GM21717 (cell line): ENCODE data around the gene PRKAA1.
"Not testable (repeated sequence)": the region's sequence is repeated elsewhere in the genome, so short reads cannot be mapped to it uniquely, and the experiment has no call there.

Source experiments
- ATAC-seq: cut with Tn5 transposase; IDR thresholded peaks from one replicate; pipeline ENCODE4 v1.9.1; 2021; ENCODE audit warnings: mild to moderate bottlenecking, moderate library complexity; ENCODE audit not compliant: unreplicated experiment

PRKAA1 gene

DNA sequence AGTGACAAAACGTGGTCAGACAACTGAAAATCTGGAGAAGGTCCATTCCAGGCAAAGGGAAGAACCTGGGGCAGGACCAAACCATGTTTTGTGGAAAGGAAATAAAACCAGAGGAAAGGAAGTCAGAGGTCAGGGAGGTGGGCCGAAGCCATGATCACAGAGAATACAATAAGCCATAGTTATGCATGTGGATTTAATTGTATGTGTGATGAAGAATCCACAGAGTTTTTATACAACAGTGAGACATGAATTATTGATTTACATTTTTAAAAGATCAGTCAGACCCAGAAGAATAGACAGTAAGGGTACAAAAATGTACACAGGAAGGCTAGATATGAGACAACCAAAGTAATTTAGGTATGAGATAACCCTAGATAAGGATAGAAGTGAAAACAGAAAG is 63.2 kb downstream of the PRKAA1 start:
- no peak for ATAC-seq

- ATAC-seq, result no peak
These were observed 64.2 kb downstream of the PRKAA1 start for GRCh38 chr5:40733879-40734563.

GRCh38 chr5:40733434-40733833 is 64.7 kb downstream of the PRKAA1 start:
- no peak for ATAC-seq

DNA sequence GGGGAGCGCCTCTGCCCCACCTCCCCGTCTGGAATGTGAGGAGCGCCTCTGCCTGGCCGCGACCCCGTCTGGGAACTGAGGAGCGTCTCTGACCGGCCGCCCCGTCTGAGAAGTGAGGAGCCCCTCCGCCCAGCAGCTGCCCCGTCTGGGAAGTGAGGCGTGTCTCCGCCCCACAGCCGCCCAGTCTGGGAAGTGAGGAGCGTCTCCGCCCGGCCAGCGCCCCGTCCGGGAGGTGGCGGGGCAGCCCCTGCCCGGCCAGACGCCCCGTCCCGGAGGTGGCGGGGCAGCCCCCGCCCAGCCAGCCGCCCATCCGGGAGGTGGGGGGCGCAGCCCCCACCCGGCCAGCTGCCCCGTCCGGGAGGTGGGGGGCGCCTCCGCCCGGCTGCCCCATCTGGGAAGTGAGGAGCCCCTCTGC is 75.7 kb downstream of the PRKAA1 start:
- not testable (repeated sequence) for ATAC-seq

- ATAC-seq, result no peak
These were observed 78.1 kb downstream of the PRKAA1 start for GRCh38 chr5:40720069-40720468.

DNA sequence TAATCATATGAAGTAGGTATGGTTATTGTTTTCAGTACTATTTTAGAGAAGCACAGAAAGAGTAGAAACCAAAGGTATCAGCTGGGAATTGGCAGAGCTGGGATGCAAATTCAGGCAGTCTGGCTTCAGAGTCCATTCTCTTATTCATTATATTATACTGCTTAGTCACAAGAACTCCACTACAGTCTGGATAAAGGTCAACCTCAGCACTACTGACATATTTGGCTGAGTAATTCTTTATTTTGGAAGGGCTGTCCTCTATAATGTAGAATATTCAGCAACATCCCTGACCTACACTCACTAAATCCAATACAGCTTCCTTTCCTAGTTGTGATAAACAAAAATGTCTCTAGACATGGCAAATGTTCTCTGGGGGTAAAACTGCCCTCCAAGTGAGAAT is 80.9 kb downstream of the PRKAA1 start:
- ATAC-seq, result no peak

DNA sequence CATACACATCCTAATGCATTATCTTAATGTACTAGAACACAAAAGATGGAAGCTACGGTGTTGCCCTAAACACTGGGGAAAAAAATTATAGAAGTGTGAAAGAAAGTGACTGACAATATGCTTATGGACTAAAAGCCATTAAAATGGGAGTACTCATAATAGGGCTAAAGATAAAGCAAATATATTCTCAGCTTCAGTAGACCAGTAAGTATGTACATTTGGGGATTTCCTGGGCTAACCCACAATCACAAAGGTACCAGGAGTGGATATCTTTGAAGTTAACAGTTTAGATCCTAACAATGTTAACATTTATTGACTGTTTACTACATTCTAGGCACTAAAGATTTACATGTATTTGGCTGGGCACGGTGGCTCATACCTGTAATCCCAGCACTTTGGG is 81.6 kb downstream of the PRKAA1 start:
- no peak for ATAC-seq

GRCh38 chr5:40716000-40716399 is 82.2 kb downstream of the PRKAA1 start:
- no peak for ATAC-seq

- no peak for ATAC-seq
These were observed 84.2 kb downstream of the PRKAA1 start for GRCh38 chr5:40714001-40714400.

DNA sequence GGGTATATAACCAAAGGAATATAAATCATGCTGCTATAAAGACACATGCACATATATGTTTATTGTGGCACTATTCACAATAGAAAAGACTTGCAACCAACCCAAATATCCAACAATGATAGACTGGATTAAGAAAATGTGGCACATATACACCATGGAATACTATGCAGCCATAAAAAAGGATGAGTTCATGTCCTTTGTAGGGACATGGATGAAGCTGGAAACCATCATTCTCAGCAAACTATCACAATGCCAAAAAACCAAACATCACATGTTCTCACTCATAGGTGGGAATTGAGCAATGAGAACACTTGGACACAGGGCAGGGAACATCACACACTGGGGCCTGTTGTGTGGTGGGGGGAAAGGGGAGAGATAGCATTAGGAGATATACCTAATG is 87.6 kb downstream of the PRKAA1 start:
- ATAC-seq, result not testable (repeated sequence)
